HG02852 (cell line): ENCODE results near the gene TCEAL3.
"Not testable (repeated sequence)": the region's sequence is repeated elsewhere in the genome, so short reads cannot be mapped to it uniquely, and the experiment has no call there.

Source experiments
- ATAC-seq: cut with Tn5 transposase; IDR thresholded peaks from one replicate; pipeline ENCODE4 v1.9.1; 2021; ENCODE audit warnings: mild to moderate bottlenecking, moderate library complexity; ENCODE audit not compliant: unreplicated experiment

TCEAL3 gene

DNA sequence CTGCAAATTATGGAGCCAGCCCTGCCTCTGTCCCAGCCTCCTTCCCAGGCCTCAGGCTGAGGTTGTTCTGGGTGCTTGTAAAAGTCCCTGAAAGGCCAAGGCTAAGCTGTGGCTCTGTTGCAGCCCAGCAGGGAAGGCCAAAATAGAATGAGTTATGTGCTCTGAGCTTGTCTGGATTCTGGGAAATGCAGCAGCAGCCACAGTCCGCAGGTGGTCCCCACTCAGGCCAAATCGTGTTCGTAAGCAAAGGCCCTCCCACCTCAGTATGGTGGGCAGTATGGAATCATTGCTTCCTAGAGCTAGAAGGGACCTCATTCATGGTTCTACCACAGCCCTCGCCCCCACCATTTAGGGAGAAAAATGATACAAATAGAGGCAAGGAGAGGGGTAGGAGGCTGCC is 16.3 kb downstream of the TCEAL3 start:
- no peak for ATAC-seq

- ATAC-seq = no peak
These were observed 19.1 kb downstream of the TCEAL3 start for GRCh38 chrX:103626855-103627254.

DNA sequence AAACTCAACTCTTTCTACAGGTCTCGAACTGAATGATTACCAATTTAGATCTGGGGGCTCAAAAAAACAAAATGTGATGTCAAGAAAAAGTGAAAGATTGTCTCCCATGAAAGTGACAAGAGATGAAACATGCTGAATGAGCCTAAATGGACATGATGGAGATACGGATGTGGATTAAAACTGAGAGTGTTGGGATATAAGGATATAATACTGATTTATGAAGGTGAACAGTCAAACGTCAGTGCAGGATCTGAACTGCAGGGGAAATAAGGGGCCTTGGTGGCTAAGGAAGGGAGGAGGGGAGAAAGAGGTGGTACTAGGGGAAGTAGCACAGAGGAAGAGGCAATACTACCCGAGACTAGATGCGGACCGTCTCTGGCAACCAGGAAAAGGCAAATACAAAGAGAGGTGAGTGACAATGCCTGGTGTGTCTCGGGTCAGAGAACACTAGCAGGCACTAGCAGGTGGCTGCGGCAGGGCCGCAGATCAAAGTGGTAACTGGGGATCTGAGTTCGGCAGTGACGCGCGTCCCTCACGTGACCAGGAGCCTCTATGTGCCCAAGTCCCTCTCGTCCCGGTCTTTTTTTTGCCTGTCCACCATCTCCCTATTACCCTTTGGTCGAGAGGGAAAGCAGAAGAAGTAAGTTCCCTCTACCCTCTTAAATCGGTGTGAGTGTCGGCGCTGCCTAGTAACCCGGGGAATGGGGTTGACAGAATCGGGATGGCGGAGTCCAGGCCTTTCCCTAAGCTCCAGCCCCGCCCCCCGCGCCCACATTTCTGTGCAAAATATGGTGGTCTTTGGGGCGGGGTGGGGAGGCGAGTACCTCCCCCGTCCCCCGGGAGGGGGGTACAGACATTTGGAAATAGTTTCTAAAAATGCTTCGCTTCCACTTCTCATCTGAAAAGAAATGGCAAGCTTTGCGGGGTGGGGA is 20.9 kb downstream of the TCEAL3 start, which contains the start of gene TCEAL1:
TCEAL1 (plus strand) TSS at position 590 of the 932 bp plus-strand sequence. CDS start 942 bp downstream, outside the sequence.
- ATAC-seq = peak; percentile 68

DNA sequence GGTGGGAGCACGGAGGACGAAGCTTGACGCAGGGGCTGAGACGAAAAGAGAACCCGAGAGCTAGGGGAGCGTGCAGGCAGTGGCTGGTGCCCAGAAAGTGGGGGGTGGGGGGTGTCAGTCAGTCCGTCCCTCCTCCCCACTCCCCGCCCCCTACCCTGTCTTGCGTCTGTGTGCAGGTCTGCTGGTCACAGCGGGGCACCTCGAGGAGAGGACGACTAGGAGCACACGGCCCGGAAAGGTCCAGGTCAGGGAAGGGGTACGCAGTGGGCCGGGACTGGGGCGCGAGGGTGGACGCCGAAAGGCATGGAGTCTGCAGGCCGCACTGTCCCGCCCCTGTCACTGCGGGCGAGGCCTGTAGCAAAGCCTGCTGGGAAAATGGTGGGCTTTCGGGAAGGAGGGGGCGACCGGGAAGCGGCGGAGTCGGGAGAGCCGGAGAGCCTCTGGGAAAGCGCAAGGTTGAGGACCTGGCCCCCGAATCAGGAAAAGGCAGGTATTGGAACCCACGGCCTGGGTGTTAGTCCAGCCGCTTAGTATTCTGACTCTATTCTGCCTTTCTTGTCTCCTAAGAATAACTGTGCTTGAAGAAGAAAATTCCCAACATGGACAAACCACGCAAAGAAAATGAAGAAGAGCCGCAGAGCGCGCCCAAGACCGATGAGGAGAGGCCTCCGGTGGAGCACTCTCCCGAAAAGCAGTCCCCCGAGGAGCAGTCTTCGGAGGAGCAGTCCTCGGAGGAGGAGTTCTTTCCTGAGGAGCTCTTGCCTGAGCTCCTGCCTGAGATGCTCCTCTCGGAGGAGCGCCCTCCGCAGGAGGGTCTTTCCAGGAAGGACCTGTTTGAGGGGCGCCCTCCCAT is 21.8 kb downstream of the TCEAL3 start:
- ATAC-seq = peak; percentile 41

DNA sequence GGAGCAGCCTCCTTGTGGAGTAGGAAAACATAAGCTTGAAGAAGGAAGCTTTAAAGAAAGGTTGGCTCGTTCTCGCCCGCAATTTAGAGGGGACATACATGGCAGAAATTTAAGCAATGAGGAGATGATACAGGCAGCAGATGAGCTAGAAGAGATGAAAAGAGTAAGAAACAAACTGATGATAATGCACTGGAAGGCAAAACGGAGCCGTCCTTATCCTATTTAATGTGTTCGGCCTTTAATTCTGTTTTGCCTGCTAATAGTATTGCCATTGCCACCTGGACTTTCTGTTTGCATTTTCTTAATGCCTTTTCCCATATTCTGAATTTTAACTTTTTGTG is 22.4 kb downstream of the TCEAL3 start:
- ATAC-seq = peak; percentile 2

DNA sequence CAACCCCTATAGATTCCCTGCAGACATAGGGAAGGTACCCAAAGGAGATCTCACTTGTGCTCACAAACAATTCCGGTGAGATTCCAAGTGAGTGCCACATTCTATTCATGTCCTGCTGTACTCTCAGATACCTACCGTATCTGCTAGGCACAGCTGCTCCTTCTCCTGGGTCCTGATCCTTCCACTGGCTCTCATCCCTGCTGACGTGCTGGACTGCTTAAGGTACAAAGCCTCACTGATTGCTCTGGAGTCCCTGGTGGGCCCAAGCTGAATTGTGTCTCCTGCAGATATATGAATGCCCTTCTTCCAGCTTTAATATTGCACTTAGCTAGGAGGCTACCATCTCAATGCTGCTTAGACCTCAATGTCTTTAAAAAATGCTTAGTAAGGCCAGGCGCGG is 23.4 kb downstream of the TCEAL3 start:
- ATAC-seq = no peak

- no peak for ATAC-seq
These were observed 27.7 kb downstream of the TCEAL3 start for GRCh38 chrX:103635436-103635835.

GRCh38 chrX:103637604-103638338 is 30.0 kb downstream of the TCEAL3 start:
- no peak for ATAC-seq

DNA sequence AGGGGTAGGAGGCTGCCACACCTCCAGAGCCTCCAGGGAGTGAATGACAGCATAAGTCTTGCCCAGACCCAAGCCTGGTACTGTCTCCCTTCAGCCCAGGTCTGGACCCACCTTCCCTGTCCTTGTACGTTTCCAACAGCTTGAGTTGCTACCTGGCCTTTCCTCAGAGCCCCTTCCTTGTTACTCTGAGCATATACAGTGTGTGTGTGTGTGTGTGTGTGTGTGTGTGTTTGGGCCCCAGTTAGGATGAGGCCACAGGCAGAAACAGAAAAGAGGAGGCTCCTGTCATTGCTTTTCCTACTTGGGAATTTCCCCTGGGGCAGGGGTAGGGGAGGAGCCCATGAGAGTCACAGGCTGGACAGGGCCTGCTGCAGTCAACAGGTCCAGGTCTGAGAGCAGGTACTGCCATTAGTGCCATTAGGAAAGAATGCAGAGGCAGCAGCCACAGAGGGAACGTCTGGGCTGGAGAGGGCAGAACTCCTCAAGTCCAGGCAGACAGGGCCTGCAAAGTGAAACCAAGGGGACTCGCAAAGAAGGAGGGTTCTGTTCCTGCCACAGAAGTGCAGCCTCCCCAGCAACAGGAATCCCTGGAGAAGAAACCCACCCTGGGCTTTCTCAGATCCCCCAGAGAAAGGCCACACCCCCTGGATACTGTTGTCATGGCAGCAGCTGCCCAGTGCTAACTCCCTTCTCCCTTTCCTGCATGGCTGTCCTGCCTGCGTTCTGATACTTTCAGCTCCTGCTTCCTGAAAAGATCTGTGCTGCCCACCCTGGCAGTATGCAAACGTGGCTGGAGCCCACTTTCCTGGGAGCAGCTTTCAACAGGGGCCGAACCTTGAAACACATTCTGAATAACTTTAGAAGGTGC is 30.9 kb downstream of the TCEAL3 start:
- not testable (repeated sequence) for ATAC-seq

DNA sequence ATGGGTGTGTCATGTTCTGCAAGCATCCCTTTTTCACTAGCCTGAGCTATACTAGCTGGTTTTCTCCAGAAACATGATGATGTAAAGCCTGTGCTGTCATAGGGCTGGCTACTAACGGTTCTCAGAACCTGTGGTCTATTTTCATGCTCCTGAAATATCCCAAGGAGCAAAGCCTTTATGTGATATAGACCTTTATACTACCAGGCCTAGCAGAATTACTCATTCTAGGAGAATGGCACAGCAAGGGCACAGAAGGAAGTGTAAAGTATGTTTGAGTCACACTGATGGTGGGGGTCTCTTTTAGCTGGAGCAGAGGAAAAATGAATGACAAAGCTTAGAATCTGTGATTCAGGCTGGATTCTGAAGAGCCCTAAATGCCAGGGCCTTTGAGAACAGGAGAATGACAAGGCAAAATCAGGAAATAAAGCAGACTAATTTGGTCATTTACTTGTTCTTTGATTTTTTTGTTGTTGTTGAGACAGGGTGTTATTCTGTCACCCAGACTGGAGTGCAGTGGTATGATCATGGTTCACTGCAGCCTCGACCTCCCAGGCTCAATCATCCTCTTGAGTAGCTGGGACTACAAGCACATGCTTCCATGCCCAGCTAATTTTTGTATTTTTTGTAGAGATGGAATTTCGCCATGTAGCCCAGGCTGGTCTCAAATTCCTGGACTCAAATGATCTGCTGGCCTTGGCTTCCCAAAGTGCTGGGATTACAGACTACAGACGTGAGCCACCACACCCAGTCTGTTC is 32.8 kb downstream of the TCEAL3 start:
- ATAC-seq = no peak

DNA sequence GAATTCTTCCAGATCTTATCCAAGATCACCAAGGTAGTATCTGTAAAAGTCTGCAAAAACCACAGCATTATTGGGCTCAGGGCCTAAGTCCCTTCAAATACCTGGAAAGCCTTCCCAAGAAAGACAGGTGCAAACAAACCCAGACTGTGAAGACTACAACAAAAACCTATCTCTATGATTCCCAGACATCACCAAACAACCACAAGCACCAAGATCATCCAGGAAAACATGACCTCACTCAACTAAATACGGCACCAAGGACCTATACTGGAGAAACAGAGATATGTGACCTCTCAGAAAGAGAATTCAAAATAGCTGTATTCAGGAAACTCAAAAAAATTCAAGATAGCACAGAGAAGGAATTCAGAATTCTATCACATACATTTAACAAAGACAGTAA is 36.4 kb downstream of the TCEAL3 start:
- ATAC-seq = no peak

DNA sequence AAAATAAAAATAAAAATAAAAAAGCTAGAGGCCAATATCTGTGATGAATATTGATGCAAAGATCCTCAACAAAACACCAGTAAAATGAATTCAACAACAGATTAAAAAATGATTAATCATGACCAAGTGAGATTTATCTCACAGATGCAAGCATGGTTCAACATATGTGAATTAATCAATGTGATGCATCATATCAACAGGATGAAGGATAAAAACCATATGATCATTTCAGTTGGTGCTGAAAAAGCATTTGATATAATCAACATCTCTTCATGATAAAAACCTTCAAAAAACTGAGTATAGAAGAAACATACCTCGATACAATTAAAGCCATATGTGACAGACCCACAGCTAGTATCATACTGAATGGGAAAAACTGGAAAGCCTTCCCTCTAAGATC is 39.9 kb downstream of the TCEAL3 start:
- no peak for ATAC-seq

- no peak for ATAC-seq
These were observed 43.5 kb downstream of the TCEAL3 start for GRCh38 chrX:103651151-103651773.

- not testable (repeated sequence) for ATAC-seq
These were observed 47.7 kb downstream of the TCEAL3 start for GRCh38 chrX:103655230-103656000.

GRCh38 chrX:103656617-103657016 is 48.9 kb downstream of the TCEAL3 start:
- ATAC-seq = no peak

GRCh38 chrX:103657066-103657465 is 49.3 kb downstream of the TCEAL3 start:
- ATAC-seq = not testable (repeated sequence)

DNA sequence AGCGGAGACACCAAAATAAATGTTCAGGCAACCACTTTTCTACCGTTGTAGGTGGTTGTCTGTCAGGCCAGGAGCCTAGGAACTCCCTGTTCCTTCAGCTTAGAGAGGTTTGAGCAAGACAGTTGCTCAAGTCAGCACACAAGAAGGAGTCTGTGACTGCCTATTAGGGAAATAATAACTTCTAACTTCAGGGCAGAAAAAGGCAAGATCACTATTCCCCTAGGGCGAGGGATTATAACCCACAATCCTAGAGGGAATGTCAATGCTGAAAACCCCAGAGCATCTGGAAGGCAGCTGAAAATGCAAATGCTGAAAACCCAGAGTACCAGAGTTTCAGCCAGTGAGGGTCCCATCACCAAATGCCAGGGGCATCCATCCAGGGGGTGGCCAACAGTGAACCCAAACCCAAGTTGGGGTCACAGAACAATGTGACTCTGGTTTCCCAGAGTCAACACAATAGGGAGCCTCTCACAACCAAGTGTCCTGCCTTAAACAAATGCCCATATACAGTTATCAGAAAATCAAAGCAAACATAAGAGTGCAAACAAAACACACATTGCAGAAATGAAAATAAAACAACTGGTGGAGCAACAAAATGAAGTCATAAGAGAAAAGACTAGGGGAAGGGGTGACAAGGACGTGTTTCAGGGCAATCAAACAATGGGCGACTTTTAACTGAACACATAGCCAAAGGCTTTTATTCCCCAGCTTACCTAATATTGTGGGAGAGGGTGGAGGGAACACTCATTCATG is 51.1 kb downstream of the TCEAL3 start:
- no peak for ATAC-seq
